ENCODE measurements around the gene WDR33.

DNA sequence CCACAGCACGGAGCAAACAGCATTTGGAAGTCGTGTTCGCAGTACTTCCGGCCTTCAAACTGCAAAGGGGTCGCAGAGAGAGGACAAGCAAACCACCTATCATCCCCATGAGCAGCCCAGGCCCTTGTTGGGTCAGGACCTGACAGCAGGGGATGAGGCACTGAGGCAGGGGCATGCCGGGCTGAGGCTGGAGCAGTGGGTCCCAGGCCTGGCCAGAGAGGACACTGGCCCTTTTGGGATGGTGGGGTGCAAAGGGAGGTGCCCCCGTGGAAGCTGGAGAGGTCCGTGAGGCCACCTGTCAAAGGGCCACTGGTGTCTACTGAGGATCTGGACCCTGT, 156.2 kb downstream of the WDR33 start:
- TF ChIP-seq GATA3 (IDR thresholded peaks at IDR 0.05; ENCODE audit: low read depth, low read length), result no peak
- no peak for TF ChIP-seq GATA2 (IDR thresholded peaks at IDR 0.05; ENCODE audit: low read depth, low read length)

Data from SH-SY5Y (cell line).